OCI-LY7 (cell line): ENCODE data around the gene CD58.

Experiments used
- CTCF ChIP-seq: fragments of 200-600 bp; sonication (generic); conservative IDR thresholded peaks from 2 replicates; pipeline ENCODE4 v1.5.1; 2014; ENCODE audit warnings: mild to moderate bottlenecking, antibody characterized with exemption, low read length, moderate library complexity, mixed read lengths
- EZH2phosphoT487 ChIP-seq: fragments of 200-600 bp; sonication (generic); IDR thresholded peaks from 2 replicates; pipeline ENCODE4 v1.6.1; 2018; ENCODE audit warnings: low read depth, borderline replicate concordance, mild to moderate bottlenecking, mixed run types, antibody characterized with exemption, low read length, moderate library complexity, mixed read lengths

- TF ChIP-seq EZH2phosphoT487 (no peak), CTCF (no peak)
Observed at GRCh38 chr1:116521186-116521585, 49.6 kb downstream of the CD58 start.
